ENCODE results near the gene TSPAN31.

- no peak for TF ChIP-seq SPI1 (IDR thresholded peaks at IDR 0.05; ENCODE audit: low read depth, low read length)
- no peak for TF ChIP-seq POLR2AphosphoS5 (IDR thresholded peaks at IDR 0.05; ENCODE audit: low read depth, low read length)
- no peak for TF ChIP-seq POLR2A (IDR thresholded peaks at IDR 0.05; ENCODE audit: low read depth, low read length)
- no peak for TF ChIP-seq PAX5 (IDR thresholded peaks at IDR 0.05; ENCODE audit: insufficient read depth, low read length, severe bottlenecking)
- no peak for TF ChIP-seq TAF1 (IDR thresholded peaks at IDR 0.05; ENCODE audit: low read depth, low read length)
Measured at GRCh38 chr12:57734591-57734990, 10.2 kb upstream of the TSPAN31 start.
